HG03039 (cell line): ENCODE measurements around the gene HGFAC.

Experiments used
- ATAC-seq: cut with Tn5 transposase; IDR thresholded peaks from one replicate; pipeline ENCODE4 v1.9.1; 2021; ENCODE audit warnings: mild to moderate bottlenecking, moderate library complexity; ENCODE audit not compliant: unreplicated experiment

The HGFAC gene

GRCh38 chr4:3472411-3473141 is 30.8 kb downstream of the HGFAC start:
- ATAC-seq = no peak

- no peak for ATAC-seq
Measured at GRCh38 chr4:3473181-3473950, 31.6 kb downstream of the HGFAC start.

- no peak for ATAC-seq
Measured at GRCh38 chr4:3473996-3474765, 32.4 kb downstream of the HGFAC start.

GRCh38 chr4:3475041-3475712 is 33.4 kb downstream of the HGFAC start:
- ATAC-seq = no peak

GRCh38 chr4:3475713-3476260 is 34.0 kb downstream of the HGFAC start:
- no peak for ATAC-seq

GRCh38 chr4:3476341-3476747 is 34.6 kb downstream of the HGFAC start:
- ATAC-seq = no peak

GRCh38 chr4:3476936-3477749 is 35.4 kb downstream of the HGFAC start:
- ATAC-seq = no peak

GRCh38 chr4:3477750-3478430 is 36.1 kb downstream of the HGFAC start:
- no peak for ATAC-seq

- no peak for ATAC-seq
Measured at GRCh38 chr4:3478446-3479357, 36.9 kb downstream of the HGFAC start.

- ATAC-seq = no peak
Measured at GRCh38 chr4:3479358-3480101, 37.8 kb downstream of the HGFAC start.

- no peak for ATAC-seq
Measured at GRCh38 chr4:3480528-3481112, 38.9 kb downstream of the HGFAC start.

GRCh38 chr4:3481113-3481531 is 39.4 kb downstream of the HGFAC start:
- no peak for ATAC-seq

GRCh38 chr4:3481783-3482393 is 40.1 kb downstream of the HGFAC start:
- no peak for ATAC-seq

GRCh38 chr4:3482707-3483106 is 40.9 kb downstream of the HGFAC start:
- no peak for ATAC-seq

GRCh38 chr4:3483471-3483921 is 41.7 kb downstream of the HGFAC start:
- no peak for ATAC-seq

GRCh38 chr4:3484057-3484973 is 42.5 kb downstream of the HGFAC start:
- ATAC-seq = no peak
